ENCODE results near the gene TMEM217.

The TMEM217 gene

GRCh38 chr6:37187321-37188022 is 70.5 kb downstream of the TMEM217 start:
- TF ChIP-seq FOXP2 (optimal IDR thresholded peaks at IDR 0.05; ENCODE audit: borderline replicate concordance, extremely low read depth, extremely low read length, insufficient read depth) (no peak), REST (IDR thresholded peaks at IDR 0.05; ENCODE audit: insufficient read depth in 1 of 2, low read depth in 2 of 2, low read length in 2 of 2) (no peak), TAF1 (IDR thresholded peaks at IDR 0.05; ENCODE audit: borderline replicate concordance, insufficient read depth, low read length) (no peak), POLR2AphosphoS5 (IDR thresholded peaks at IDR 0.05; ENCODE audit: low read depth, low read length) (no peak), SIN3A (IDR thresholded peaks at IDR 0.05; ENCODE audit: borderline replicate concordance, insufficient read depth, low read length) (no peak)

GRCh38 chr6:37182736-37183590 is 75.0 kb downstream of the TMEM217 start:
- no peak for TF ChIP-seq REST (IDR thresholded peaks at IDR 0.05; ENCODE audit: insufficient read depth in 1 of 2, low read depth in 2 of 2, low read length in 2 of 2)

GRCh38 chr6:37180075-37180474 is 77.9 kb downstream of the TMEM217 start:
- TF ChIP-seq REST (IDR thresholded peaks at IDR 0.05; ENCODE audit: insufficient read depth in 1 of 2, low read depth in 2 of 2, low read length in 2 of 2) (no peak), SIN3A (IDR thresholded peaks at IDR 0.05; ENCODE audit: borderline replicate concordance, insufficient read depth, low read length) (no peak), FOXP2 (optimal IDR thresholded peaks at IDR 0.05; ENCODE audit: borderline replicate concordance, extremely low read depth, extremely low read length, insufficient read depth) (no peak), POLR2AphosphoS5 (IDR thresholded peaks at IDR 0.05; ENCODE audit: low read depth, low read length) (no peak)

- TF ChIP-seq REST (IDR thresholded peaks at IDR 0.05; ENCODE audit: insufficient read depth in 1 of 2, low read depth in 2 of 2, low read length in 2 of 2): no peak
- TF ChIP-seq TAF1 (IDR thresholded peaks at IDR 0.05; ENCODE audit: borderline replicate concordance, insufficient read depth, low read length): no peak
- TF ChIP-seq SIN3A (IDR thresholded peaks at IDR 0.05; ENCODE audit: borderline replicate concordance, insufficient read depth, low read length): no peak
- TF ChIP-seq POLR2AphosphoS5 (IDR thresholded peaks at IDR 0.05; ENCODE audit: low read depth, low read length): no peak
- no peak for TF ChIP-seq FOXP2 (optimal IDR thresholded peaks at IDR 0.05; ENCODE audit: borderline replicate concordance, extremely low read depth, extremely low read length, insufficient read depth)
Observed at GRCh38 chr6:37177935-37178517, 79.9 kb downstream of the TMEM217 start.
